HEK293 (cell line): ENCODE measurements around the gene ASCC1.
A peak's percentile ranks its signal among the peaks of the same experiment; 100 is the strongest.

ENCODE experiments used
- CTCF ChIA-PET: fragments of 350-600 bp; formaldehyde crosslinking; extraction: SDS; loops from one replicate; lab custom pipeline; 2021; ENCODE audit warnings: antibody characterized with exemption; lab: Yijun Ruan, JAX
- POLR2A ChIA-PET: fragments of 300-600 bp; formaldehyde crosslinking; extraction: SDS; loops from one replicate; lab custom pipeline; 2020; ENCODE audit warnings: antibody characterized with exemption, inconsistent platforms; lab: Yijun Ruan, JAX
- H3K27ac ChIP-seq: fragments of 200-500 bp; sonication (Bioruptor generic); 2 replicates; pipeline ENCODE4 v1.5.1; 2014; ENCODE audit warnings: low read depth, low read length, control low read depth, inconsistent platforms; ENCODE audit errors: extremely low read depth
- H3K36me3 ChIP-seq, 2 experiments: fragments of 200-500 bp in 1 of 2; sonication (Bioruptor generic) in 1 of 2; 1 replicate in 1 of 2; 2 replicates in 1 of 2; pipeline ENCODE4 v1.5.1; 2014 to 2017; ENCODE audit warnings: inconsistent platforms in 2 of 2, low read length in 2 of 2; ENCODE audit not compliant: control insufficient read depth in 2 of 2, insufficient read depth in 1 of 2
- H3K4me1 ChIP-seq: fragments of 200-500 bp; sonication (Bioruptor generic); 2 replicates; pipeline ENCODE4 v1.5.1; 2014; ENCODE audit warnings: mild to moderate bottlenecking, low read length, inconsistent platforms; ENCODE audit not compliant: control insufficient read depth, insufficient read depth
- H3K4me3 ChIP-seq: 2 replicates; pipeline ENCODE4 v1.5.1; 2011; ENCODE audit warnings: low read depth, mild to moderate bottlenecking, control low read depth, low read length, moderate library complexity
- H3K9me3 ChIP-seq: fragments of 200-500 bp; sonication (Bioruptor generic); 2 replicates; pipeline ENCODE4 v1.5.1; 2014; ENCODE audit warnings: low read depth, low read length, inconsistent platforms; ENCODE audit not compliant: control insufficient read depth, insufficient read depth
- KLF7 ChIP-seq: fragments of 450-650 bp; formaldehyde crosslinking; IDR thresholded peaks from 2 replicates; pipeline ENCODE4 v1.5.1; 2016; ENCODE audit warnings: missing biosample characterization, missing genetic modification characterization, borderline replicate concordance
- OVOL3 ChIP-seq: fragments of 450-650 bp; formaldehyde crosslinking; IDR thresholded peaks from 2 replicates; pipeline ENCODE4 v1.5.1; 2016; ENCODE audit warnings: missing biosample characterization, missing genetic modification characterization
- ZBTB17 ChIP-seq: fragments of 450-650 bp; formaldehyde crosslinking; IDR thresholded peaks from 2 replicates; pipeline ENCODE4 v1.5.1; 2016; ENCODE audit warnings: missing biosample characterization, missing genetic modification characterization
- ZBTB44 ChIP-seq: fragments of 450-650 bp; IDR thresholded peaks from 2 replicates; pipeline ENCODE4 v1.5.1; 2018; ENCODE audit warnings: missing biosample characterization, mild to moderate bottlenecking, missing genetic modification characterization
- ZBTB7A ChIP-seq: fragments of 450-650 bp; formaldehyde crosslinking; IDR thresholded peaks from 2 replicates; pipeline ENCODE4 v1.5.1; 2016; ENCODE audit warnings: low read depth, missing biosample characterization, missing genetic modification characterization
- ZBTB8A ChIP-seq: fragments of 450-650 bp; formaldehyde crosslinking; IDR thresholded peaks from 2 replicates; pipeline ENCODE4 v1.5.1; 2016; ENCODE audit warnings: missing biosample characterization, missing genetic modification characterization
- ZEB2 ChIP-seq: fragments of 450-650 bp; formaldehyde crosslinking; IDR thresholded peaks from 2 replicates; pipeline ENCODE4 v1.5.1; 2016; ENCODE audit warnings: missing biosample characterization, missing genetic modification characterization
- ZFP69B ChIP-seq: fragments of 450-650 bp; formaldehyde crosslinking; IDR thresholded peaks from 2 replicates; pipeline ENCODE4 v1.5.1; 2016; ENCODE audit warnings: missing biosample characterization, missing genetic modification characterization
- ZNF146 ChIP-seq: fragments of 450-650 bp; formaldehyde crosslinking; IDR thresholded peaks from 2 replicates; pipeline ENCODE4 v1.5.1; 2016; ENCODE audit warnings: missing biosample characterization, missing genetic modification characterization
- ZNF23 ChIP-seq: fragments of 450-650 bp; formaldehyde crosslinking; IDR thresholded peaks from 2 replicates; pipeline ENCODE4 v1.5.1; 2016; ENCODE audit warnings: missing biosample characterization, missing genetic modification characterization, borderline replicate concordance
- ZNF24 ChIP-seq: fragments of 450-650 bp; formaldehyde crosslinking; IDR thresholded peaks from 2 replicates; pipeline ENCODE4 v1.5.1; 2016; ENCODE audit warnings: missing biosample characterization, missing genetic modification characterization
- ZNF341 ChIP-seq: fragments of 450-650 bp; formaldehyde crosslinking; IDR thresholded peaks from 2 replicates; pipeline ENCODE4; 2016; ENCODE audit warnings: low read depth, missing biosample characterization, missing genetic modification characterization
- ZNF366 ChIP-seq: fragments of 450-650 bp; formaldehyde crosslinking; conservative IDR thresholded peaks from 2 replicates; pipeline ENCODE4 v1.5.1; 2016; ENCODE audit warnings: missing biosample characterization, missing genetic modification characterization
- ZNF404 ChIP-seq: fragments of 450-650 bp; formaldehyde crosslinking; IDR thresholded peaks from 2 replicates; pipeline ENCODE4 v1.5.1; 2017; ENCODE audit warnings: missing biosample characterization, missing genetic modification characterization
- ZNF433 ChIP-seq: fragments of 450-650 bp; formaldehyde crosslinking; IDR thresholded peaks from 2 replicates; pipeline ENCODE4 v1.5.1; 2016; ENCODE audit warnings: missing biosample characterization, missing genetic modification characterization, low read depth
- ZNF501 ChIP-seq: fragments of 450-650 bp; formaldehyde crosslinking; IDR thresholded peaks from 2 replicates; pipeline ENCODE4 v1.5.1; 2016; ENCODE audit warnings: missing biosample characterization, missing genetic modification characterization
- ZNF530 ChIP-seq: fragments of 450-650 bp; formaldehyde crosslinking; IDR thresholded peaks from 2 replicates; pipeline ENCODE4 v1.5.1; 2016; ENCODE audit warnings: low read depth, missing biosample characterization, missing genetic modification characterization
- ZNF548 ChIP-seq: fragments of 450-650 bp; formaldehyde crosslinking; IDR thresholded peaks from 2 replicates; pipeline ENCODE4 v1.5.1; 2016; ENCODE audit warnings: missing biosample characterization, missing genetic modification characterization
- ZNF549 ChIP-seq: fragments of 450-650 bp; IDR thresholded peaks from 2 replicates; pipeline ENCODE4 v1.5.1; 2018; ENCODE audit warnings: missing biosample characterization, missing genetic modification characterization, mild to moderate bottlenecking, inconsistent platforms, moderate library complexity
- ZNF560 ChIP-seq: fragments of 450-650 bp; formaldehyde crosslinking; IDR thresholded peaks from 2 replicates; pipeline ENCODE4 v1.5.1; 2017; ENCODE audit warnings: missing biosample characterization, missing genetic modification characterization, borderline replicate concordance
- ZNF580 ChIP-seq: fragments of 450-650 bp; formaldehyde crosslinking; IDR thresholded peaks from 2 replicates; pipeline ENCODE4 v1.5.1; 2016; ENCODE audit warnings: missing biosample characterization, missing genetic modification characterization
- ZNF600 ChIP-seq: fragments of 450-650 bp; formaldehyde crosslinking; IDR thresholded peaks from 2 replicates; pipeline ENCODE4 v1.5.1; 2016; ENCODE audit warnings: missing biosample characterization, missing genetic modification characterization
- ZNF629 ChIP-seq: fragments of 450-650 bp; formaldehyde crosslinking; IDR thresholded peaks from 2 replicates; pipeline ENCODE4 v1.5.1; 2017; ENCODE audit warnings: missing biosample characterization, missing genetic modification characterization
- ZNF654 ChIP-seq: fragments of 450-650 bp; formaldehyde crosslinking; IDR thresholded peaks from 2 replicates; pipeline ENCODE4 v1.5.1; 2016; ENCODE audit warnings: low read depth, missing biosample characterization, missing genetic modification characterization
- ZNF692 ChIP-seq: fragments of 450-650 bp; formaldehyde crosslinking; IDR thresholded peaks from 2 replicates; pipeline ENCODE4 v1.5.1; 2016; ENCODE audit warnings: missing biosample characterization, missing genetic modification characterization
- TF ChIP-seq, protein P1 (sequence below): fragments of 450-650 bp; formaldehyde crosslinking; IDR thresholded peaks from 2 replicates; pipeline ENCODE4 v1.5.1; 2016; ENCODE audit warnings: missing biosample characterization, missing genetic modification characterization, borderline replicate concordance
- TF ChIP-seq, protein P2 (sequence below): fragments of 450-650 bp; formaldehyde crosslinking; IDR thresholded peaks from 2 replicates; pipeline ENCODE4 v1.5.1; 2016; ENCODE audit warnings: missing biosample characterization, missing genetic modification characterization
- TF ChIP-seq, protein P3 (sequence below): fragments of 450-650 bp; formaldehyde crosslinking; IDR thresholded peaks from 2 replicates; pipeline ENCODE4 v1.5.1; 2016; ENCODE audit warnings: missing biosample characterization, missing genetic modification characterization

The ASCC1 gene

GRCh38 chr10:72249176-72249862 lies 33.2 kb upstream of the ASCC1 start (continued):
- TF ChIP-seq ZNF654 (tag by site-specific recombination): peak; percentile 53
- TF ChIP-seq ZNF433 (tag by site-specific recombination): peak; percentile 97
- TF ChIP-seq ZNF146 (tag by site-specific recombination): peak; percentile 28; the same call in 1 of the 2 replicates
- TF ChIP-seq ZNF366 (tag by site-specific recombination): peak; percentile 49; the same call in 1 of the 2 replicates
- peak; percentile 89 for TF ChIP-seq ZBTB8A (tag by site-specific recombination)
- TF ChIP-seq ZNF23: 0 out of 2 replicates have a peak, but pooled peaks have one; percentile 30
- peak; percentile 87 for TF ChIP-seq OVOL3
- TF ChIP-seq, protein P1, sequence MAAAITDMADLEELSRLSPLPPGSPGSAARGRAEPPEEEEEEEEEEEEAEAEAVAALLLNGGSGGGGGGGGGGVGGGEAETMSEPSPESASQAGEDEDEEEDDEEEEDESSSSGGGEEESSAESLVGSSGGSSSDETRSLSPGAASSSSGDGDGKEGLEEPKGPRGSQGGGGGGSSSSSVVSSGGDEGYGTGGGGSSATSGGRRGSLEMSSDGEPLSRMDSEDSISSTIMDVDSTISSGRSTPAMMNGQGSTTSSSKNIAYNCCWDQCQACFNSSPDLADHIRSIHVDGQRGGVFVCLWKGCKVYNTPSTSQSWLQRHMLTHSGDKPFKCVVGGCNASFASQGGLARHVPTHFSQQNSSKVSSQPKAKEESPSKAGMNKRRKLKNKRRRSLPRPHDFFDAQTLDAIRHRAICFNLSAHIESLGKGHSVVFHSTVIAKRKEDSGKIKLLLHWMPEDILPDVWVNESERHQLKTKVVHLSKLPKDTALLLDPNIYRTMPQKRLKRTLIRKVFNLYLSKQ (tag by site-specific recombination): 0 out of 2 replicates have a peak, but pooled peaks have one; percentile 85
- TF ChIP-seq, protein P2, sequence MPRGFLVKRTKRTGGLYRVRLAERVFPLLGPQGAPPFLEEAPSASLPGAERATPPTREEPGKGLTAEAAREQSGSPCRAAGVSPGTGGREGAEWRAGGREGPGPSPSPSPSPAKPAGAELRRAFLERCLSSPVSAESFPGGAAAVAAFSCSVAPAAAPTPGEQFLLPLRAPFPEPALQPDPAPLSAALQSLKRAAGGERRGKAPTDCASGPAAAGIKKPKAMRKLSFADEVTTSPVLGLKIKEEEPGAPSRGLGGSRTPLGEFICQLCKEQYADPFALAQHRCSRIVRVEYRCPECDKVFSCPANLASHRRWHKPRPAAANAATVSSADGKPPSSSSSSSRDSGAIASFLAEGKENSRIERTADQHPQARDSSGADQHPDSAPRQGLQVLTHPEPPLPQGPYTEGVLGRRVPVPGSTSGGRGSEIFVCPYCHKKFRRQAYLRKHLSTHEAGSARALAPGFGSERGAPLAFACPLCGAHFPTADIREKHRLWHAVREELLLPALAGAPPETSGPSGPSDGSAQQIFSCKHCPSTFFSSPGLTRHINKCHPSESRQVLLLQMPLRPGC: peak; percentile 43; the same call in 1 of the 2 replicates
- TF ChIP-seq ZNF560 (tag by site-specific recombination): peak; percentile 93
- TF ChIP-seq ZBTB7A: 0 out of 2 replicates have a peak, but pooled peaks have one; percentile 39
- peak; percentile 38; the same call in 1 of the 2 replicates for TF ChIP-seq ZNF548 (tag by site-specific recombination)
- TF ChIP-seq ZNF530: 0 out of 2 replicates have a peak, but pooled peaks have one; percentile 52
- TF ChIP-seq ZNF580 (tag by site-specific recombination): peak; percentile 74
- peak; percentile 97 for TF ChIP-seq ZNF404 (tag by site-specific recombination)
- TF ChIP-seq ZNF501 (tag by site-specific recombination): peak; percentile 80; the same call in 1 of the 2 replicates
- TF ChIP-seq ZEB2 (tag by site-specific recombination): 0 out of 2 replicates have a peak, but pooled peaks have one; percentile 42
- peak; percentile 84; the same call in 1 of the 2 replicates for TF ChIP-seq KLF7 (tag by site-specific recombination)

- ChIA-PET POLR2A (interaction anchor here (0.6 to 3.0 kb wide), 6 partner anchors 12 to 239 kb away, joined by 3 to 11 read pairs (median 4); partner anchors contain the start of gene DDIT4), CTCF (interaction anchor here (0.6 to 1.6 kb wide), 3 partner anchors 11 to 46 kb away, joined by 3 to 4 read pairs (median 3); no protein-coding TSS in a partner anchor)
- no peaks in the 10 kb centered on the region for H3K9me3 ChIP-seq
- H3K4me3 ChIP-seq: no peak overlapping the region
- no peaks in the 10 kb centered on the region for H3K36me3 ChIP-seq
- peaks cover 20% of the 10 kb centered on the region for H3K4me1 ChIP-seq
- peak overlapping the region; percentile 71 for H3K27ac ChIP-seq
- TF ChIP-seq ZNF24 (tag by site-specific recombination) (0 out of 2 replicates have a peak, but pooled peaks have one; percentile 37), ZNF692 (tag by site-specific recombination) (peak; percentile 88), ZFP69B (tag by site-specific recombination) (peak; percentile 91), ZBTB8A (tag by site-specific recombination) (no peak), ZNF549 (tag by site-specific recombination) (no peak), ZNF341 (tag by site-specific recombination) (0 out of 2 replicates have a peak, but pooled peaks have one; percentile 18), ZBTB44 (tag by site-specific recombination) (peak; percentile 15; the same call in 1 of the 2 replicates), ZBTB17 (tag by site-specific recombination) (0 out of 2 replicates have a peak, but pooled peaks have one; percentile 26), ZNF629 (tag by site-specific recombination) (0 out of 2 replicates have a peak, but pooled peaks have one; percentile 9), ZEB2 (tag by site-specific recombination) (peak; percentile 20; the same call in 1 of the 2 replicates), ZNF600 (peak; percentile 73)
- TF ChIP-seq, protein P3, sequence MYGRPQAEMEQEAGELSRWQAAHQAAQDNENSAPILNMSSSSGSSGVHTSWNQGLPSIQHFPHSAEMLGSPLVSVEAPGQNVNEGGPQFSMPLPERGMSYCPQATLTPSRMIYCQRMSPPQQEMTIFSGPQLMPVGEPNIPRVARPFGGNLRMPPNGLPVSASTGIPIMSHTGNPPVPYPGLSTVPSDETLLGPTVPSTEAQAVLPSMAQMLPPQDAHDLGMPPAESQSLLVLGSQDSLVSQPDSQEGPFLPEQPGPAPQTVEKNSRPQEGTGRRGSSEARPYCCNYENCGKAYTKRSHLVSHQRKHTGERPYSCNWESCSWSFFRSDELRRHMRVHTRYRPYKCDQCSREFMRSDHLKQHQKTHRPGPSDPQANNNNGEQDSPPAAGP (tag by site-specific recombination): no peak
Observed at GRCh38 chr10:72248468-72249151, 32.5 kb upstream of the ASCC1 start.
